Stomach (tissue), 4 donors: Measurements from ENCODE around the gene CENPU.

ENCODE experiments used
- POLR2A ChIP-seq, 4 donors: fragments of 450-650 bp; IDR thresholded peaks; one replicate each; pipeline ENCODE4 v1.6.1; 2016; ENCODE audit warnings: antibody characterized with exemption in 4 of 4, control low read depth in 2 of 4, mild to moderate bottlenecking in 1 of 4, moderate library complexity in 1 of 4
- POLR2AphosphoS5 ChIP-seq, 3 donors: sonication (generic); formaldehyde crosslinking; IDR thresholded peaks; one replicate each; pipeline ENCODE4 v1.6.1; 2016; ENCODE audit warnings: antibody characterized with exemption in 3 of 3
- TF ChIP-seq, protein P1 (sequence below), 7 experiments: fragments of 450-650 bp in 4 of 7; fragments of 200-600 bp in 3 of 7; sonication (generic) in 3 of 7; IDR thresholded peaks; one replicate each; pipeline ENCODE4 v1.5.1; 2016 to 2019; ENCODE audit warnings: antibody characterized with exemption in 7 of 7, control low read depth in 2 of 7, mild to moderate bottlenecking in 1 of 7

DNA sequence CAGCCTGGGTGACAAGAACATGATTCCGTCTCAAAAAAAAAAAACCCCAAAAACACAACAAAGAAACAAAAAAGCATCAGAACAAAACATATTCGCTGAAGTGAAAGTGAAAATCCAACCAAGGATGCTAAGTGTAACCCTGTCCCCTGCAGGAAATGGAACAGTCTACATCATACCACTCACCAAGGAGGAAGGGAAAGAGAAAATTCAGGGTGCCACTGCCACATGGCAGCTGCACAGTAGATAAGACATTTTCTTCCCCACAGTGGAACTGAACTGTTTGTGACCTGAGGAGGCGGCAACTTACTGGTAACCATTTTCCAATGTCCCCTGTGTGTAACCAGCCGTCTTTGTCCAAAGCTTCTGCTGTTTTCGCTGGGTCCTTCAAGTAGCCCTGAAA lies 28.2 kb upstream of the CENPU start:
- TF ChIP-seq, protein P1, sequence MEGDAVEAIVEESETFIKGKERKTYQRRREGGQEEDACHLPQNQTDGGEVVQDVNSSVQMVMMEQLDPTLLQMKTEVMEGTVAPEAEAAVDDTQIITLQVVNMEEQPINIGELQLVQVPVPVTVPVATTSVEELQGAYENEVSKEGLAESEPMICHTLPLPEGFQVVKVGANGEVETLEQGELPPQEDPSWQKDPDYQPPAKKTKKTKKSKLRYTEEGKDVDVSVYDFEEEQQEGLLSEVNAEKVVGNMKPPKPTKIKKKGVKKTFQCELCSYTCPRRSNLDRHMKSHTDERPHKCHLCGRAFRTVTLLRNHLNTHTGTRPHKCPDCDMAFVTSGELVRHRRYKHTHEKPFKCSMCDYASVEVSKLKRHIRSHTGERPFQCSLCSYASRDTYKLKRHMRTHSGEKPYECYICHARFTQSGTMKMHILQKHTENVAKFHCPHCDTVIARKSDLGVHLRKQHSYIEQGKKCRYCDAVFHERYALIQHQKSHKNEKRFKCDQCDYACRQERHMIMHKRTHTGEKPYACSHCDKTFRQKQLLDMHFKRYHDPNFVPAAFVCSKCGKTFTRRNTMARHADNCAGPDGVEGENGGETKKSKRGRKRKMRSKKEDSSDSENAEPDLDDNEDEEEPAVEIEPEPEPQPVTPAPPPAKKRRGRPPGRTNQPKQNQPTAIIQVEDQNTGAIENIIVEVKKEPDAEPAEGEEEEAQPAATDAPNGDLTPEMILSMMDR (IDR thresholded peaks at IDR 0.05), result no peak
- peak in 1 of 3 donors; percentile 13 for TF ChIP-seq POLR2AphosphoS5 (IDR thresholded peaks at IDR 0.05)
- TF ChIP-seq POLR2A (IDR thresholded peaks at IDR 0.05), result no peak
